ENCODE results near the gene HOXC6.

Gene HOXC6

DNA sequence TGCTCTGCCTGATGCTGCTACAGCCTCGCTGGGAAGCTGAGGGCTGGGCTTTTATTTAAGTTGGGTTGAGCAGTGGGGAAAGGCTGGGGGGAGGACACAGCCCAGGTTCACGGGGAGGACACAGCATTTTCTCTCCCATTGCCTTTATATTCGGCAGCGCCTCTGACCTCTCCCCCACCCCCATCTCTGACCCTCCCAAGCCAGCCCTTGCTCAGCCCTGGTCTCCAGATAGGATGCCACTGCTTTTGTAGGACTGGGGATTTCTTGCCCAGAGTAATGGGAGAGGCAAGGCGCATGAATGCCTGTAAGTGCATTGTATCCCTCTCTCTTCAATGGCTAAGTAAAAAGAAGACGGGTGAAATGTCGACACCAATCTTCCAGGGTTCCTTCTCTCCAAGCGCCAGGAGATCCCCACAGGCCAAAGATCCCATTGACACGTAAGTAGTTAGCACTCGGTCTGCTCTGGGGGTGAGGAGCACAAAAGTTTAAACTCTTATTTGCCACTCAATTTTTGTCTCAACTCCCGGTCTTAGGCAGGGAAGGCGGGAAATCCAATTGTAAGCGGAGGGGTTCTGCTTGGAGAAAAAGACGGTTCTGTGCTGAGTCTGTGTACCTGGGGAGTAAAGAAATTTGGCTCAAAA is 30.0 kb downstream of the HOXC6 start:
- no peak for DNase-seq (ENCODE audit: low read depth)

DNA sequence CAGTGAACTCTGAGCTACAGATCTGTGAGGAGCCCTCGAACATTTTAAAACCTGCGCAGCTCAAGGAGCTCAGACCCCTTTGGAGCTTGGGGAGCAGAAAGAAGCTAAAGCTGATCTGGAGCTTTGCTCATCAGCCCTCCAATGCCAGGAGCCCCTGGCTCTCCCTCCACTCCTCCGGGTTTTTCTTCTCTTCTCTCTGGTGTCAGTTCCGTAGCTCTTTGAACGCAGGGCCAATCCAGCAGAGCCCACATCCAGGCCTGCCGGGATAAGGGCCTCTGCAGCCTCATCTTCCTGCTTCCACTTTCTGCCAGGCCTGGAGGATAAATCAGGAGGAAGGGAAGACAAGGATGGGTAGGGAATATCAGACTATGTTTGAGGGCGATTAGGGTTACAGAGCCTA is 31.4 kb downstream of the HOXC6 start:
- DNase-seq (ENCODE audit: low read depth): no peak

- DNase-seq (ENCODE audit: low read depth): no peak
These were observed 32.1 kb downstream of the HOXC6 start for GRCh38 chr12:54060174-54060974.

DNA sequence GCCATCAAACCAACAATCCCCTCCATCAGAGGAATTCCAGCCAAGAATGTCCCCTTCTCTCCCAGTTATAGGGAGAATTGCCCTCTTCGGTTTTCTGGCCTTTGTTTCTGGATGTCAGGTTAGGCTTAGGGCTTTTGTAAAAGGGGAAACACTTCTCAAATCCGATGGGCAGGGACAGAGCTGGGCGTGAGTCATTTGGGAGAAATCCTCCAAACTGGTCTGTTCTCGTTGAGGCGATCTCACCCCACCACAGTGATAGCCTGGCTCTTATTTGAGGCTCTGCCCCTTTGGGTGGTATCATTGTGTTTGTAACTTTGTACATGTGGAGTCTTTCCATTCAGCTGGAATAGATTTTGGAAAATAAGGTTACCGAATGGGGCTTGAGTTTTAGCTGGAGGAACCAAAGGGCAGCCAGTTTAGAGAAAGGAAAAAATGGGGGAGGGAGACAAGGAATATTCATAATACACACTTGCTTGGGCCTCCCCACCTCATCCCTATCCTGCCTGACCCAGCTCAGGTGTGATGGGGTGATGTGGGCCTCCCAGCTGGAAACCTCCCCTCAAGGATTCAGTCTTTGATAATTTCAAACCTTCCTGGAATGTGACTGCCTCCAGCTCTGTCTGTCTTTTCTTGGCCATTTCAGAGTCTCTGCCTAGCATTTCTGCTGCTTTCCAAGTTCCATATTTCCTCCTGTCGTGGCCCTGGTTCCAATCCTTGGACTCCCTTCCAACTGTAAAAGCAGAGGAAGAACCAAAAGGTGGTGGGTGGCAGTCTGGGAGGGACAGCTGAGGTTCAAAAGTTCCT is 32.9 kb downstream of the HOXC6 start:
- no peak for DNase-seq (ENCODE audit: low read depth)

DNA sequence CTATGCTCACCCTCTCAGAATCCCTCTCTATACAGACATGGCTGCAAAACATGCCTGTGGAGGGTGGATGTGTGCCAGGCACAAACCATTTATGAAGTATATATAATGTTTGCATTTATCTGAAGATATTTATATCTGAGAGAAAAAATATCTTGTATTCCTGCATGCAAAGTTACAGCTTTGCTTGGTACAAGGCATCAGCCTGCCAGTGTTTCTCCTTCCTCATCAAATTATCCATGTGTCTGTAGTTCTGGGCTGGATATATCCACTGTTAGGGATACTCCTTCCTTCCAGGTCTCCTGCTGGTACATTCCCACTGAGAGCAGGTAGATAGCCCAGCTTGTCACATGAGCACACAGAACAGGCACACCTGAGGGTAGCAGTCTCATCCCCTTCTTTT is 37.4 kb downstream of the HOXC6 start:
- DNase-seq (ENCODE audit: low read depth): no peak

GRCh38 chr12:54066408-54066807 is 38.2 kb downstream of the HOXC6 start:
- no peak for DNase-seq (ENCODE audit: low read depth)

DNA sequence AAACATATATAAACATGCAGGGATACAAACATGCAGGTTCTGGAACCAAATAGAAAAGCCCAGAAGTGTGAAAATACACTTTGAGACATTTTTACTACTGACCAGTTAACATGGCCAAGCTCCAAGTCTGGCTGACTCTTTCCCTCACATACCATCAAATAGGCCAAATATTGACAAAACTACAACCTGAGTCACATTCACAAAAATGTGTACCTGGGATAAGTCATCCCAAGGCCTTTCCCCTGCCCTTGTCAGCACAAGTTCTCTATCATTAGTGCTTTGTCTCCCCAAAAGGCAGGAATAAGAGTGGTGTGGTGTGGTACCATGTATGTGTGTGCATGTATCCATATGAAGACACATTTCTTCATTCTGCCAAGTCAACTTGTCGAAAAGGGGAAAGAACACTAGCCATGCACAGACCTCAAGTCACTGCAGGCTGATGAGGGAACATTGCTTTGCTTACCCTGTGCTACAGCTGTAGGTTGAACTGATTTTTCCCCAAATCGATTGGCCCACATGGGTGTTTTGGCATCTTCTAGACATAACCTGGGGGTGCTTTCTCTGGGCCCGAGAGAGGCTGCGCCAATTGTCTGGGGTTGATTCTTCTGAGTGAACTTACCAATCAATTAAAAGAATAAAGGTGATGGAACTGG is 40.3 kb downstream of the HOXC6 start:
- no peak for DNase-seq (ENCODE audit: low read depth)

DNA sequence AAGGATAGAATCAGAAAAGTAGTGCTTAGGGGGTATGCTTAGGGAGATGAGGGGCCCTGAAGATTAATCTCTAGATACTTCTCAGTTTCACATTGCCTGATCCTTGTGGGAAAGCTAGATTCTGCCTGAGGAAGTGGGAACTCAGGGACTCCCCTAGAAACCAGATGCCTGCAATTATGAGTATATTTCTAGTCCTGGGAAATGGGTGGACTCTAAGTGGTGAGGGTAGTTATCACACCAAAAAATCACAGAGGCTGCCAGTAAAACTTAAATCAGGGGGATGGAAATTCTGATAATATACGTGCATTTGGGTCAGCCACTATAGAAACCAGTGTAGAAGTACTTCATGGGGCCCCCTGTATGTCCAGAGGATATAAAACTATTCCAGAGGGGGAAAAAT is 43.7 kb downstream of the HOXC6 start:
- no peak for DNase-seq (ENCODE audit: low read depth)

DNA sequence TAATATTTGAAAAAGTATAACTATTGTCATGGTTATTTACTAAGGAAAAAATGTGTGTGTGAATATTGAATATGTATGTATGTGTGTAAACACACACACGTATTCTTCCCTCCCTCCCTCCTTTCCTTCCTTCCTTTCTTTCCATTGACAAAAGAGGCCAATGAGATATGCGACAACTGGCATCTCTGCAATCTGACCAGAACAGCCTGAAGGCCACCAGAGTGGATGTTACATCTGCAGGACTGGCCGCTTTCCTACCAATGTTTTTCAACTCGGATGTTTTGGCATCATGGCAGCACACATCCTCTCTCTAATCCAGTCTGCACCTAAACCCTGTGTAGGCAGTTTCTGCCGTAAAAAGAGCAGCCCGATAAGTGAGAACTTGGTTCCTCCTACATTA is 46.1 kb downstream of the HOXC6 start:
- DNase-seq (ENCODE audit: low read depth): no peak

GRCh38 chr12:54075409-54075808 is 47.2 kb downstream of the HOXC6 start:
- DNase-seq (ENCODE audit: low read depth): no peak

DNA sequence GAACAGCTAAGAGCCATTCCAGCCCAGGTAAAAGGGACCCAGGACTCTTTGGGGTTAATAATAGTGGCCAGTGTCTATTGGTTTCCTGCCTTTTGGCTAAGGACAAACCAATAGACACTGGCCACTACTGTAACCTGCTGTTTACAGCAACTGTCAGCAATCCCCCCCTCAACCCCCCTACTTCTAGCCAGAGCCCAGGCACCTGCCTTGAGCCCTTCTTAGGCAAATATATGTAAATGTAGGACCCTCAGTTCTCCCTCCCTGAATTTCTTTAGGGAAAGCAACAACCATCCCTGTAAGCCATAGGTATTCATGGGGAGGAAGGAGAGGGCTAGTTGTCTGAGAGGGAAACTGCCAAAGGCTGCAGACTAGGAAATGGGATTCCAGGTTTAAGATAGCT is 47.7 kb downstream of the HOXC6 start:
- no peak for DNase-seq (ENCODE audit: low read depth)

GRCh38 chr12:54077843-54078242 is 49.6 kb downstream of the HOXC6 start:
- DNase-seq (ENCODE audit: low read depth): peak; percentile 21

GRCh38 chr12:54079115-54079514 is 50.9 kb downstream of the HOXC6 start:
- peak; percentile 24 for DNase-seq (ENCODE audit: low read depth)

Measured in amniotic epithelial cell (primary cell).